Endothelial cell (in vitro differentiated cells): ENCODE results near the gene BUD23. TPM values are rescaled to one million over a fixed set of nuclear protein-coding genes. Genes with fewer than 3 reads are reported as not detected.
A peak's percentile ranks its signal among the peaks of the same experiment; 100 is the strongest.

ENCODE experiments used
- DNase-seq: peaks from one replicate; pipeline ENCODE4 v3.0.0; 2021; ENCODE audit warnings: low spot score
- H3K27ac Mint-ChIP-seq: one replicate; pipeline ENCODE4 v1.8.0; 2021; ENCODE audit warnings: mixed read lengths, inconsistent platforms; ENCODE audit not compliant: unreplicated experiment
- H3K27me3 Mint-ChIP-seq: one replicate; pipeline ENCODE4 v1.8.0; 2021; ENCODE audit warnings: mild to moderate bottlenecking, moderate library complexity, mixed read lengths, inconsistent platforms; ENCODE audit not compliant: unreplicated experiment
- H3K36me3 Mint-ChIP-seq: one replicate; pipeline ENCODE4 v1.8.0; 2021; ENCODE audit warnings: mild to moderate bottlenecking, low read depth, mixed read lengths, inconsistent platforms; ENCODE audit not compliant: unreplicated experiment
- H3K4me1 Mint-ChIP-seq: one replicate; pipeline ENCODE4 v1.8.0; 2021; ENCODE audit warnings: mild to moderate bottlenecking, mixed read lengths, inconsistent platforms; ENCODE audit not compliant: unreplicated experiment
- H3K4me3 Mint-ChIP-seq: one replicate; pipeline ENCODE4 v1.8.0; 2021; ENCODE audit warnings: mild to moderate bottlenecking, mixed read lengths, inconsistent platforms; ENCODE audit not compliant: unreplicated experiment
- H3K9me3 Mint-ChIP-seq: one replicate; pipeline ENCODE4 v1.8.0; 2021; ENCODE audit warnings: mixed read lengths, inconsistent platforms; ENCODE audit not compliant: unreplicated experiment
- total RNA-seq: library from RNA; stranded (reverse); fragmentation: NEBNext Ultra II Directional; extraction: Animal tissue kit (Norgen Biotek cat#: 25700); gene quantifications from one replicate; pipeline ENCODE4 v1.2.1, GENCODE V29; 2021; ENCODE audit not compliant: unreplicated experiment
- TF ChIP-seq, protein P1 (sequence below): fragments of 200-600 bp; sonication (generic); IDR thresholded peaks from one replicate; pipeline ENCODE4 v1.5.0; 2021; ENCODE audit warnings: antibody characterized with exemption; ENCODE audit not compliant: unreplicated experiment

The BUD23 gene
- total RNA-seq, 1 donor from 2014 or later: 50.6 TPM

GRCh38 chr7:73737491-73738219 is 54.3 kb downstream of the BUD23 start:
- peaks cover 5% of the 10 kb centered on the region for H3K4me1 Mint-ChIP-seq
- no peaks in the 10 kb centered on the region for H3K36me3 Mint-ChIP-seq
- no peak overlapping the region for H3K27ac Mint-ChIP-seq
- TF ChIP-seq, protein P1, sequence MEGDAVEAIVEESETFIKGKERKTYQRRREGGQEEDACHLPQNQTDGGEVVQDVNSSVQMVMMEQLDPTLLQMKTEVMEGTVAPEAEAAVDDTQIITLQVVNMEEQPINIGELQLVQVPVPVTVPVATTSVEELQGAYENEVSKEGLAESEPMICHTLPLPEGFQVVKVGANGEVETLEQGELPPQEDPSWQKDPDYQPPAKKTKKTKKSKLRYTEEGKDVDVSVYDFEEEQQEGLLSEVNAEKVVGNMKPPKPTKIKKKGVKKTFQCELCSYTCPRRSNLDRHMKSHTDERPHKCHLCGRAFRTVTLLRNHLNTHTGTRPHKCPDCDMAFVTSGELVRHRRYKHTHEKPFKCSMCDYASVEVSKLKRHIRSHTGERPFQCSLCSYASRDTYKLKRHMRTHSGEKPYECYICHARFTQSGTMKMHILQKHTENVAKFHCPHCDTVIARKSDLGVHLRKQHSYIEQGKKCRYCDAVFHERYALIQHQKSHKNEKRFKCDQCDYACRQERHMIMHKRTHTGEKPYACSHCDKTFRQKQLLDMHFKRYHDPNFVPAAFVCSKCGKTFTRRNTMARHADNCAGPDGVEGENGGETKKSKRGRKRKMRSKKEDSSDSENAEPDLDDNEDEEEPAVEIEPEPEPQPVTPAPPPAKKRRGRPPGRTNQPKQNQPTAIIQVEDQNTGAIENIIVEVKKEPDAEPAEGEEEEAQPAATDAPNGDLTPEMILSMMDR: no peak
- H3K4me3 Mint-ChIP-seq: peak overlapping the region; percentile 88
- DNase-seq: no peak
- no peaks in the 10 kb centered on the region for H3K9me3 Mint-ChIP-seq
- H3K27me3 Mint-ChIP-seq: peaks cover 3% of the 10 kb centered on the region

DNA sequence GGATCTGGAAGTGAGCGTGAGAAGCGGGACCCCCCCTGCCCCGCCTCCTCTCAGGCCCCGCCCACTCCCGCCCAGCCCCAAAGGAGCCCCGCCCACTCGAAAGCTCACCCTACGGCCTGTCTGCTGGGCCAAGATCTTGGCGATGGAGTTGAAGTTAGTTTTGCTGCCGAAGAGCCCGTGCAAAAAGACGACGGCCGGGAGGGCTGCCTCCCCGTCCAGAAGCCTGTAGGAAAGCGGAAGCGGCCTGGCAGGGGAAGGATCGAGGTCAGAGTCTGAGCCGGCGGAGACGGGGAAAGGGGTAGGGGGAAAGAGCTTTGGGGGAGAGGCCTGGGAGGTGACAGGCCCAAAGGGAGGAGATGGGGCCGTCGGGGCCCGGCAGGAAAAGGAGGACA is 54.8 kb downstream of the BUD23 start:
- peak; percentile 48 for DNase-seq
- Mint-ChIP-seq H3K36me3 (no peaks in the 10 kb centered on the region), H3K27me3 (peaks cover 4% of the 10 kb centered on the region), H3K9me3 (no peaks in the 10 kb centered on the region), H3K4me3 (peak overlapping the region; percentile 88), H3K4me1 (peaks cover 8% of the 10 kb centered on the region), H3K27ac (no peak overlapping the region)
- TF ChIP-seq, protein P1: no peak

- Mint-ChIP-seq H3K4me3 (peak within 1 kb of the TSS; percentile 91), H3K4me1 (peaks cover 14% of the 10 kb centered on the region), H3K27me3 (peaks cover 6% of the 10 kb centered on the region), H3K36me3 (no peaks in the 10 kb centered on the region), H3K9me3 (no peaks in the 10 kb centered on the region), H3K27ac (peak within 1 kb of the TSS; percentile 84)
- TF ChIP-seq, protein P1: no peak
- peak; percentile 98 for DNase-seq
Observed at GRCh38 chr7:73738612-73739386, 55.4 kb downstream of the BUD23 start, which contains the start of gene ABHD11. Gene ABHD11 (minus strand): TSS chr7:73738802. CDS start chr7:73738770, 32 bp downstream.

DNA sequence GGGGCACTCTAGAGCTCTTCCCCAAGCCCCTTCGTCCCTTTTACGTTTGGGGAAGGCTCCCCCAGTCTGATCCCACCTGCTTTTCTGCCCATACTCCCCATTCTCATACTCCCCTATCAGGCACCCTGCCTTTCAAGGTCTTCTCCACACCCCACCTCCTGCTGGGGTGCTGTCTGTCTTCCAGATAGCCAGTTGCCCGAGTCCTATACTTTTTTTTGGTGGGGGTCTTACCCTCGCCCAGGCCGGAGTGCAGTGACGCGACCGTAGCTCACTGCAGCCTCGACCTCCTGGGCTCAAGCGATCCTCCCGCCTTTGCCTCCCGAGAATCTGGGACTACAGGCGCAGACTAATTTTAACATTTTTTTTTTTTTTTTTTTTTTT is 56.0 kb downstream of the BUD23 start:
- H3K27me3 Mint-ChIP-seq: peaks cover 8% of the 10 kb centered on the region
- no peaks in the 10 kb centered on the region for H3K9me3 Mint-ChIP-seq
- H3K4me3 Mint-ChIP-seq: peak overlapping the region; percentile 91
- no peaks in the 10 kb centered on the region for H3K36me3 Mint-ChIP-seq
- no peak for DNase-seq
- TF ChIP-seq, protein P1: no peak
- H3K4me1 Mint-ChIP-seq: peaks cover 14% of the 10 kb centered on the region
- peak overlapping the region; percentile 84 for H3K27ac Mint-ChIP-seq

- Mint-ChIP-seq H3K27me3 (peaks cover 8% of the 10 kb centered on the region), H3K27ac (no peak overlapping the region), H3K4me1 (peaks cover 14% of the 10 kb centered on the region), H3K9me3 (no peaks in the 10 kb centered on the region), H3K36me3 (no peaks in the 10 kb centered on the region), H3K4me3 (no peak overlapping the region)
- DNase-seq: no peak
- TF ChIP-seq, protein P1: no peak
Observed at GRCh38 chr7:73740212-73740611, 56.8 kb downstream of the BUD23 start.
